Thymus (tissue), 14 donors: Measurements from ENCODE around the gene FAM237A. TPM values are rescaled to one million over a fixed set of nuclear protein-coding genes. Genes with fewer than 3 reads are reported as not detected.

Experiments used
- DNase-seq, 9 donors: peaks; one replicate each; pipeline ENCODE4 v3.0.0-alpha.2; 2013; ENCODE audit warnings: low spot score in 9 of 9, low read depth in 6 of 9, missing footprints in 1 of 9
- H3K27ac ChIP-seq, 2 donors: one replicate each; pipeline ENCODE4 v1.5.1; 2013; ENCODE audit warnings: control low read depth in 1 of 2, low read depth in 1 of 2, low read length in 1 of 2, mild to moderate bottlenecking in 1 of 2, moderate library complexity in 1 of 2
- H3K27me3 ChIP-seq, 2 donors: one replicate each; pipeline ENCODE4 v1.5.1; 2013; ENCODE audit warnings: low read length in 1 of 2; ENCODE audit not compliant: control insufficient read depth in 2 of 2, insufficient read depth in 1 of 2
- H3K36me3 ChIP-seq, 2 donors: one replicate each; pipeline ENCODE4 v1.5.1; 2013; ENCODE audit warnings: low read length in 1 of 2, mild to moderate bottlenecking in 1 of 2, moderate library complexity in 1 of 2; ENCODE audit not compliant: control insufficient read depth in 2 of 2, insufficient read depth in 2 of 2
- H3K4me1 ChIP-seq, 2 donors: one replicate each; pipeline ENCODE4 v1.5.1; 2013; ENCODE audit warnings: low read length in 2 of 2; ENCODE audit not compliant: control insufficient read depth in 2 of 2, insufficient read depth in 2 of 2
- H3K4me3 ChIP-seq, 2 donors: one replicate each; pipeline ENCODE4 v1.5.1; 2013; ENCODE audit warnings: low read length in 2 of 2, control low read depth in 1 of 2, mild to moderate bottlenecking in 1 of 2
- H3K9me3 ChIP-seq, 2 donors: one replicate each; pipeline ENCODE4 v1.5.1; 2013; ENCODE audit warnings: low read length in 1 of 2, mild to moderate bottlenecking in 1 of 2; ENCODE audit not compliant: control insufficient read depth in 2 of 2, insufficient read depth in 1 of 2
- WGBS: extraction: QIAGEN DNeasy Blood & Tissue Kit; methylation state at CpG from one replicate; pipeline ENCODE4 v1.1.7; 2013; 5-methylcytosine and 5-hydroxymethylcytosine counted together
- long read RNA-seq, 10 donors: transcript quantifications; one replicate each; lab custom pipeline, GENCODE V29; 2026
- polyA plus RNA-seq: library from polyadenylated mRNA; stranded (reverse); fragments of 200-250 nt; gene quantifications from one replicate; pipeline ENCODE4 v1.2.3, GENCODE V29; 2013
- total RNA-seq: library from RNA; stranded (reverse); fragments of 120-200 nt; gene quantifications from one replicate; pipeline ENCODE4 v1.2.4, GENCODE V29; 2013
- donor health status: healthy.

Gene FAM237A
- total RNA-seq (not detected), polyA plus RNA-seq (0.18 TPM)
- long read RNA-seq, donor 1: 0 reads
- long read RNA-seq, donor 2: 0 reads
- long read RNA-seq, donor 3: 0 reads
- long read RNA-seq, donor 4: 0 reads
- long read RNA-seq, donor 5: 0 reads
- long read RNA-seq, donor 6: 0 reads
- long read RNA-seq, donor 7: 0 reads
- long read RNA-seq, donor 8: 0 reads
- long read RNA-seq, donor 9: 0 reads
- long read RNA-seq, donor 10: 0 reads

DNA sequence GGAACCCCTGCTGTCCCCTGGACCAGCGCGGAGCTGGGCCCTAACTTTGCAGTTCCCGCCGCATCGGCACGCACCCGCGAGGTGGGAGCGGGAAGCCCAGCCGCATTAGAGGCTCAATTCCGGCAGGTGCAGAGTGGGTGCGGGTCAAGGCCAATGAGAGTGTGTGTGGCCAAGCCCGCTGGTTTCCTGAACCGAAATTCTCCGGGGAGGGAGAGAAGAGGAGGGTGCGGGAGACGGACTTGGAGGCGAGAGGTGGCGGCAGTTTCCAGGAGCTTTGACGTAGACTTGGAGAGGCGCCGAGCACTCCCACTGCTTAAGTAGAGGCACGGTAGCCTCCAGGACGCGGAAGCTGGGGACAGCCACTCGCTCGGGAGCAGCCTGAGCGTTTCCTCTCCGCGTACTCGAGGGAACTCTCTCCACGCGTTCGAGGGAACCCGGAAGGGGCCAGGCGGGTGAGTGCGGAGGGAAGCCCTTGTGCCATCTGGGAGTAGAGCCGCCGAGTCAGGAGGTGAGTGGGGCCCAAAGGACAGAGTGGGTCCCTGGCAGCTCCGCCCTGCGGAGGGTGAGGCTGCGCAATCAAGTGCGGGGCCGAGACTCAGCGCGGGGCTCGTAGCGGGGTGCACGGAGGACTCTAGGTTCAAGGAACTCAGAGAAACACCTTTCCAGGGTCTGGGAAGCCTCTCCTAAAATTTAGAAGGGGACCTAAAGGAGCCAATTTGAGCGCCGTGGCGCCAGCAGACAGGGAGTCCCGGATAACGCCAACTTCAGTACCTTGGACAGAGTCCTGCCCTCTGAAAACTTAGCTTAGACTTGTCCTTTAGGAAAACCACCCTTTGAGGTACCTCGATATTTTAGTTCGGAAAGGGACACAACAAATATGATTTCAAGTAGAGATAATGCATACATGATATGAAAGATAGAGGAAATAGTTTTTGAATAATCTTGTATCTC, at the start of gene FAM237A:
Gene FAM237A (plus strand): TSS at position 413 of the 951 bp plus-strand sequence. CDS start 1,750 bp downstream, outside the sequence.
- Histone ChIP-seq H3K9me3 (peaks cover 0 to 5% of the 10 kb centered on the region in 2 donors), H3K36me3 (no peaks in the 10 kb centered on the region), H3K27me3 (peaks cover 9 to 22% of the 10 kb centered on the region in 2 donors), H3K4me3 (no peak within 1 kb of the TSS), H3K4me1 (no peaks in the 10 kb centered on the region), H3K27ac (no peak within 1 kb of the TSS)
- DNase-seq: peak; percentile 16 to 69 (median 42)
- 14% methylated on average over 56 of the region's 56 CpGs for WGBS

DNA sequence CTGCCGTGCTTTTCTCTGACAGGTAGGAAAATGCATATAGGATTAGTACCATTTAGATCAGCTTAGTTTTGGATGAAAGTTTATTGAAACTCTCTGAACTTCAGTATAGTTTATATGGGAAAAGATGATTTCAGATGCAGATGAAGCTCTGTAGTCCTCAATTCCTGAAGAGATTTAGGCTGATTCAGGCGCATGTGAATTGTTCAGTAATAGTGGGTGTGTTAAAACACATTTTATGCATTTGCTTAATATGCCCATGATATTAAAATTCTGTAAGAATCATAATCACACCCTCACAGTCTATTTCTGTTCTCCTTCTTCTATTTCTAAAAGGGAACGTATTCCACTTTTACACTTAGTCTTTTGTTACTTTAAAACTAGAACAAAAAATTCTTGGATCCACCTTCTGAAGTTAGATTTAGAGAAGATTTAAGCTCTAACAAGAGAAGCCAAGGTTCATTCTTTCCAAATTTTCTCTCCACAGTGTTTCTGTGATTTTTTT, 44.5 kb upstream of the FAM237A start:
- WGBS: 97% methylated on average over 3 of the region's 3 CpGs
- H3K9me3 ChIP-seq: no peaks in the 10 kb centered on the region
- no peaks in the 10 kb centered on the region for H3K27me3 ChIP-seq

DNA sequence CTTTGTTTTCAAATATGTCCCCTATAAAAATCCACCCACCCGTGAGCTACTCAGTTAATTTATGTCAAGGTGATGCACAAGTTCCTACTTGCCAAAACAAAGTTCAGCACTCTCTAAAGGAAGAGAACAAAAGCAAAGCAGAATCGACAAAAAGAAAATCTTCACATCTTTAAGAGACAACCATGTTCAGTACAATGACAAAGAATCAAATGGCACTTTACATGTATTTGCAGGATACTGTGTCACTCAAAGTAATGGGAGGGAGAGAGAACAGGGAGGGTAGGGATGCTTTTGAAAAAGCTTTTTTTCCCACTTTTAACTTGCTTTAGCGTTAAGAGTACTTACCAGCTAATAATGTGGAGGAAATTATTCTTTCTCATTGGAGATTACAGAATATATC, 39.0 kb upstream of the FAM237A start:
- Histone ChIP-seq H3K27me3 (no peaks in the 10 kb centered on the region), H3K27ac (no peak overlapping the region), H3K9me3 (no peaks in the 10 kb centered on the region), H3K4me3 (no peak overlapping the region), H3K36me3 (no peaks in the 10 kb centered on the region), H3K4me1 (no peaks in the 10 kb centered on the region)
- 90% methylated on average over 3 of the region's 3 CpGs for WGBS
- DNase-seq: no peak

More for the DNA sequence above, 44.5 kb upstream of the FAM237A start:
- H3K4me3 ChIP-seq: no peak overlapping the region
- DNase-seq: no peak
- no peaks in the 10 kb centered on the region for H3K36me3 ChIP-seq
- H3K4me1 ChIP-seq: no peaks in the 10 kb centered on the region
- H3K27ac ChIP-seq: no peak overlapping the region

DNA sequence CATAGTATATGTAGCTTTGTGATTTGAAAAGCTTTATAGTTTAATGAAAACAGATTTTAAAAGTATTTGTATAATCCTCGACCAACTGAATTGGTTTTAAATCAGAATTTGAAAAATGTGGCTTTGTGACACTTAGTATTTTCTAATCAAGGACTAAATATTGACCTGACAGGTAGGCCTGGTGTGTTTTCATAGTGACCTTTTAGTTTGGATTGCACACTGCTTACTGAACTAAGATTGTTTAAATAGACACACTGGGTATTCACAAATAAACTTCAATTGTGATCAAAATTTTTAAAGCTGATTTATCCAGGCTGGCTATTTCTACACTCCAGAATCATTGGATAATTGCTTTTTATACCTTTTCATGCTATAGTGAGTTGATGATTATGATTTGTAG, 31.8 kb upstream of the FAM237A start:
- Histone ChIP-seq H3K4me3 (no peak overlapping the region), H3K9me3 (no peaks in the 10 kb centered on the region), H3K4me1 (no peaks in the 10 kb centered on the region), H3K27me3 (no peaks in the 10 kb centered on the region), H3K36me3 (no peaks in the 10 kb centered on the region), H3K27ac (no peak overlapping the region)
- no peak for DNase-seq
- WGBS: 98% methylated on average over 1 of the region's 1 CpG

DNA sequence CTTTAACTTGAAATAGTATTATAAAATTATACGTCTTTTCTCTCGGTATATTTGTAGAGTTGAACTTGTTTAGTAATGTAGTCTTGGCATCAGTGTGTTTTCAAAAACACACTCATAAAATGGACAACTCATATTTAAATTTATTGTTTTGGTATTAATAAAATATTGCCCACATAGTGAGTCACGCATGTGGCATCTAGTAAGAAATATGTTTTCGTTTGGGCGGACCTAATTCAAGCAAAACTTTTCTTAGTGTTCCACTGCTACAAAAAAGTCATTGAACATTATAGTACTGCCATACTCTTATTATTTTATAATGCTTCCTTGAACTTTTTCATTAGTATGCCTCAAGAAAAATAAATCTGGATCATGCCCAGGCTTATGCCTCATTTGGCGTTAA, 31.1 kb upstream of the FAM237A start:
- Histone ChIP-seq H3K36me3 (no peaks in the 10 kb centered on the region), H3K4me1 (no peaks in the 10 kb centered on the region), H3K9me3 (no peaks in the 10 kb centered on the region), H3K27ac (no peak overlapping the region), H3K27me3 (no peaks in the 10 kb centered on the region), H3K4me3 (no peak overlapping the region)
- no peak for DNase-seq
- WGBS: 98% methylated on average over 6 of the region's 6 CpGs

DNA sequence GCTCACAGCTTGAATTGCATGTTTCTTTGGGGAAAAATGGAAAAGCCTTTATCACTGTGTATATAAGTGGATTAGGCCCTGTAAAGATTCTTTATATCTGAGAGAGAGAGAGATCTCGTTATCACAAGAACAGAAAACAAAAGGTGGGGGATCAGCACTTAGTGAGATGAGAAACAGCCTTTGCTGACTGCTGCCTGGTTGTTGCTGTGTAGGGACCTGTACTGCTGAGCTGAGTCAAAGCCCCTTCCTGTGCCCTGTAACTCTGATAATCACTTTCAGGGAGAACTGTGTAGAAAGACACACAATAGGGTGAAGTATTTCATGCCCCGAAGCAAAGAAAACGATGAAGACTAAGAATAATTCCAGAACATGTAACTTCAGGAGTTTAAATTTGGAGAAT, 30.6 kb upstream of the FAM237A start:
- 92% methylated on average over 3 of the region's 3 CpGs for WGBS
- H3K36me3 ChIP-seq: no peaks in the 10 kb centered on the region
- H3K27me3 ChIP-seq: no peaks in the 10 kb centered on the region
- H3K4me1 ChIP-seq: no peaks in the 10 kb centered on the region
- no peak overlapping the region for H3K4me3 ChIP-seq
- H3K27ac ChIP-seq: no peak overlapping the region
- H3K9me3 ChIP-seq: no peaks in the 10 kb centered on the region
- no peak for DNase-seq

DNA sequence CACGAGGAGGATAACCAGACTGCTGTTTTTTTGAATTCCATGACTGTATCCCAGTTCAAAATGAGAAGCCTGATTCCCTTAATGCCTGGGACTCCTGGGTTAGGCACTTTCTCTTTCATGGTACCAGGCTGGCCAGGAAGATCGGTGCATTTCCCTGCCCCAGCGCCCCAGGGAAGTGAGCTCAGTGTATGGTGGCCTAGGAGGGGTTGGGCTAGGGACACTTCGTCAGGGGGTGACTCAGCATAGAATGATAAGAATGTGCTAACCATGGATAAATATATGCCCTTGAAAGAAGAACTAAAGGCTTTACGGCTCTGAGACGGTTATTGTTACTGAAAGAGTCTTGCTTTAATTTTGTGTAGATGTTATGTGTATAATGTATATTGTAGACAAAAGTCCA, 27.5 kb upstream of the FAM237A start:
- Histone ChIP-seq H3K4me1 (no peaks in the 10 kb centered on the region), H3K27me3 (no peaks in the 10 kb centered on the region), H3K36me3 (no peaks in the 10 kb centered on the region), H3K4me3 (no peak overlapping the region), H3K9me3 (no peaks in the 10 kb centered on the region), H3K27ac (no peak overlapping the region)
- WGBS: 92% methylated on average over 6 of the region's 6 CpGs
- no peak for DNase-seq

DNA sequence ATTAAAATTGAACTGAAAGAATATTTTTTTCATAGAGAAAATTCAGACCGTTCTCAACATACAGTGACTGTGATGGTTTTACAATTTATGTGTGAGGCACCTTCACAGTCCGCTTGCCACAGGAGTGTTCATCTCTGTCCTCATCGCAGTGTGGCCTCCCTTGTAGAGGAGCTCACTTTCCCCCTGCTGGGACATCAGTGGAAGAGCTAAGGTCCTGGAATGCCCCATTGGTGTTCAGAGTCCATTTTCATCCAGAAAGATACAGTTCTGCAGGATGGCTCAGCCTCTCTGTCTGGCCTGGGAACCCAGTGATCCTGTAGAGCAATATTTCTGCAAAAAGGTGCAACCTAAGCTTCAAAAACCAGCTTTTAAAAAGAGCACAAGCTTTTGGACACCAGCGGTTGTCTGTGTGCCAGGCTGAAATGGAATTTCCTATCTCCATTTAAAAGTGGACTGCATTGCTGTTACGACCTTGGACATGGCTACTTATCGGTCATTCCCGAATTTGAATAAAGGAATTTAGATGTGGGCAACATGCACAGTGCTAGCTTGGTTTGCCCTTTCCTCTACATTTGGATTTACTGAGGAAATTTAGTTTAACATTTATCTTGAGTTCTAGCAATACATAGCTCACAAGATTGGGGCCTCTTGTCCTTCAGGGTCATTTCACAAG, 26.7 kb upstream of the FAM237A start:
- Histone ChIP-seq H3K9me3 (no peaks in the 10 kb centered on the region), H3K4me3 (no peak overlapping the region), H3K27ac (no peak overlapping the region), H3K27me3 (no peaks in the 10 kb centered on the region), H3K4me1 (no peaks in the 10 kb centered on the region), H3K36me3 (no peaks in the 10 kb centered on the region)
- DNase-seq: no peak
- 90% methylated on average over 7 of the region's 7 CpGs for WGBS

DNA sequence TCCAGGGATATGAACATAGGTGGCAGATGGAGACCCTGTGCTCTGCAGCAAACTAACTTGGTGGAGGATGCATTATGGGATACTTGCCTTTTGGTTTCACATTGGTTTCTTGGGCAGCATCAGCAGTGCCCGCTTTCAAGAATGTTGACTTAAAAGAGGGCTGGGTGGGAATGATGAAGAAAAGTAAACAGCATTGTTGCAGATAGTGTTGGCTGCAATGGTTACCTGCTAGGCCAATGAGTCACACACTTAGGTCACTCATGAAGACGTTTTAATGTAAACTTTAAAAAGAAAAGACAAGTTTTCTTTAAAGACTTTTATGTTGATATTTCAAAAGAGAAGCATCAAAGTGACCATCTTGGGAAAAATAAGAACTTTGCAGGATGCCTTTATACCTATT, 26.1 kb upstream of the FAM237A start:
- DNase-seq: no peak
- H3K9me3 ChIP-seq: no peaks in the 10 kb centered on the region
- WGBS: 90% methylated on average over 2 of the region's 2 CpGs
- H3K27me3 ChIP-seq: no peaks in the 10 kb centered on the region
- H3K4me1 ChIP-seq: no peaks in the 10 kb centered on the region
- H3K27ac ChIP-seq: no peak overlapping the region
- H3K4me3 ChIP-seq: no peak overlapping the region
- no peaks in the 10 kb centered on the region for H3K36me3 ChIP-seq
